Stimulated activated CD8-positive, alpha-beta memory T cell treated with anti-CD3 and anti-CD28 coated beads, Interleukin-7, amount 100 ng/mL, for 1 hour (primary cell): ENCODE results near the gene RAX2.
"Not testable (repeated sequence)": the region's sequence is repeated elsewhere in the genome, so short reads cannot be mapped to it uniquely, and the experiment has no call there.

Source experiments
- DNase-seq, 2 donors: peaks; one replicate each; pipeline ENCODE4 v3.0.0-alpha.2; 2020; ENCODE audit warnings: low read depth in 2 of 2

RAX2 gene

GRCh38 chr19:3771906-3772455, at the start of gene RAX2:
RAX2 (minus strand) TSS chr19:3772228; CDS start chr19:3771742, 486 bp downstream.
- no peak for DNase-seq

GRCh38 chr19:3821156-3821555, 49.1 kb upstream of the RAX2 start:
- DNase-seq: no peak

- no peak for DNase-seq
These were observed 48.0 kb upstream of the RAX2 start for GRCh38 chr19:3819989-3820388.

GRCh38 chr19:3818918-3819317, 46.9 kb upstream of the RAX2 start:
- DNase-seq: no peak

DNA sequence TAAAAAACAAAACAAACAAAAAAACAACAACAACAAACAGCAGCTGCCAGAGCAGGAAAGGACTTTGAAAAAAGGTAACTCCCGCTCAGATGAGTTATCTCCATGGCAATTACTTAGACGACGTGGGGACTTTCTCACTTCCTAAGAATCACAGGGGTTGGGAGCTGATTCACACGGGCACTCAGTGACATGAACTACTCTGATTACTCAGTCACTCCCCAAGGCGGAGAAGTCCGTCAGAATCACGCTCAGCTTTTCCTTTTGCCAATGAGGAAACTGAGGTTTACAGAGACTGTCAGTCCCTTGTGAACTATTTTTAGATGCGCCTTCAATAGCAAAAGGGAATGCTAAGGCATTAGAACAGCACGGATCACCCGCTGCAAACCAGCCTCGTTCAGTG, 46.4 kb upstream of the RAX2 start:
- no peak for DNase-seq

DNA sequence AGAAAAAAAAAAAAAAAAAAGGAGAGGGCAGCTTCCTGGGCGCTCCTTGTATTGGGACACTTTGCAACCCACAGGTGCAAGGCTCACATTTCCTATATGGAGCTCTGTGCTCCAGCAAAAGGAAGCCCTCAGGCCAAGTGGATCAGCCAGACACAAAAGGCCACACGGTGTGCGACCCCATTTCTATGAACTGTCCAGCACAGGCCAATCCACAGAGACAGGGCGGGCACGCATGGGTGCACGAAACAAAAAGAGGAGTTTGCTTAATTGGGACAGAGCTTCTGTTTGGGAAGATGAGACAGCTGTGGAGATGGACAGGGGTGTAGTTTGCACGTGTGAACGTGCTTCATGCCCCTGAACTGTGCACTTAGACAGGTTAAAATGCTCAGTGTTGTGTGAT, 45.7 kb upstream of the RAX2 start:
- no peak for DNase-seq

DNA sequence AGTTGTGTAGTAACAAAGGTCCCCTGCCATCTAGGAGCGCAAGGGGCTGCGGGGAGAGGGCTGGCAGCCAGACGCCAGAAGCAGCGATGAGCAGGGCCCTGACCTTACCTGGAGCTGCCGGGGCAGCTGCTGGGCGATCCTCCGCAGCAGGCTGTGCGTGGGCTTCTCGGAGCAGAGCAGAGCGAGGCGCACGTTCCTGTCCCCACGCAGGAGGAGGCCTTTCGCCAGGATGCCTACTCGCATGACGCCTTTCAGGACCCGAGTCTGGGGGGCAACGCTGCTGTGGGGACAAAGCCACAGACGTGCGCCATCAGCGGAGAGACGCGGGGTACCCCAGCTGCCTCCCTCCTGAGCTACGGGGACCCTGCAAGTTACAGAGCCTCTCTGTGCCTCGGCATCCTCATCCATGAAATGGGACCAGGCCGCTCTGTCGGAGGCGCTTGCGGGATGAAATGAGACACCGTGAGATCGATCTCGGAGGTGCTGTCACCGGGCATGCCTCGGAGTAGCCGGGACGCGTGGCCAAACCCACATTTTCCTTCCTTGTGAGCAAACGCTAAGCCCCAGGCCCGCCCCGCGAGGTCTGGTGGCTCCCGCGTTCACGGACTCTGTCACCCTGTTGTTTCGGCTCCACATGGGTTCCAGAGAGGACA, 44.7 kb upstream of the RAX2 start:
- DNase-seq: no peak

DNA sequence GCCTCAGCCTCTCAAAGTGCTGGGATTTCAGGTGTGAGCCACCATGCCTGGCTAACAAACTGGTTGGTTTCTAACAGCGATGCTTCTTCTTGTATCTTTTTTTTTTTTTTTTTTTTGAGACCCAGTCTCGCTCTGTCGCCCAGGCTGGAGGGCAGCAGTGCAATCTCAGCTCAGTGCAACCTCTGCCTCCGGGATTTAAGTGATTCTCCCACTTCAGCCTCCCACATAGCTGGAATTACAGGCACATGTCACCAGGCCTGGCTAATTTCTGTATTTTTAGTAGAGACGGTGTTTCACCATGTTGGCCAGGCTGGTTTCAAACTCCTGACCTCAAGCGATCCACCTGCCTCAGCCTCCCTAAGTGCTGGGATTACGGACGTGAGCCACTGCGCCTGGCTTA, 44.1 kb upstream of the RAX2 start:
- DNase-seq: not testable (repeated sequence)

- no peak for DNase-seq
These were observed 42.6 kb upstream of the RAX2 start for GRCh38 chr19:3814648-3815047.

DNA sequence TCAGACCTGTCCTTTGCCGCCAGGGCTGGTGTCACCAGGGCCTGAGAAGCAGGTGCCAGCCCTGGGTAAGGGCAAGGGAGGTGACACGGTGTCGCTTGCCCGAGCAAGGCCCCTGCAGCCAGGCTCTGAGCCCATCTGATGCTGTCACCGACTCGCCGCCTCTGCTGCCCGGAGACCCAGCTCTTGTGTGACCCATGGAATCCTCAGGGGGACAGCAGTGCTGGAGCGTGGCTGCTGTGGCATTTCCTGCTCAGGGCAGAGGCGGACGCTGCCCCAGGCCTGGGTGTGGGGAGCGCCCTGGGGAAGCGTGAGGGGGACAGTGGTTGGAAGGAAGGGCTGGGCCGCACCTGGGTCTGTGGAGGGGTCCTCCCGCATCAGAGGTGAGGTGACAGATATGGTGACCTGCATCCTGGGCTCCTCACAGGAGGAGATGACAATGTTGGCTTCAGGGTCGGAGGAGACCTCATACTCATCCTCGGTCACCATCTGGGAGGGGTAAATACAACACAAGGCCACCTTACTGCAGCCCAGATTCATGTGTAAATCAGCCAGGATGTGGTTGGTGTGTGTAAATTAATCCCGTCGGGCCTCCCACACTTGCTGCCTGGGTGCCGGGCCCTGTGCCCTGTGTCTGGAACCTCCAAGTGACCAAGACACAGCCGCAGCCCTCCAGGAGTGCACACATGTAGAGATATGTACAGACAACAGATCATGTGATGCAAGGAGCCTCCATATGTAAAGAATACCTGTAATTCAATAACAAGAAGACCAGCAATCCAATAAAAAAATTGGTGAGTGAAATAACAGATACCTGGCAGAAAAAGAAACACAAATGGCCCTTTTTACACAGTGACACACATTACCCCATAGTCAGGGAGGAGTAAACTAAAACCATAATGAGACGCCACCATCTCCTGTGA, 41.7 kb upstream of the RAX2 start:
- DNase-seq: no peak

- no peak for DNase-seq
These were observed 38.8 kb upstream of the RAX2 start for GRCh38 chr19:3810708-3811355.

DNA sequence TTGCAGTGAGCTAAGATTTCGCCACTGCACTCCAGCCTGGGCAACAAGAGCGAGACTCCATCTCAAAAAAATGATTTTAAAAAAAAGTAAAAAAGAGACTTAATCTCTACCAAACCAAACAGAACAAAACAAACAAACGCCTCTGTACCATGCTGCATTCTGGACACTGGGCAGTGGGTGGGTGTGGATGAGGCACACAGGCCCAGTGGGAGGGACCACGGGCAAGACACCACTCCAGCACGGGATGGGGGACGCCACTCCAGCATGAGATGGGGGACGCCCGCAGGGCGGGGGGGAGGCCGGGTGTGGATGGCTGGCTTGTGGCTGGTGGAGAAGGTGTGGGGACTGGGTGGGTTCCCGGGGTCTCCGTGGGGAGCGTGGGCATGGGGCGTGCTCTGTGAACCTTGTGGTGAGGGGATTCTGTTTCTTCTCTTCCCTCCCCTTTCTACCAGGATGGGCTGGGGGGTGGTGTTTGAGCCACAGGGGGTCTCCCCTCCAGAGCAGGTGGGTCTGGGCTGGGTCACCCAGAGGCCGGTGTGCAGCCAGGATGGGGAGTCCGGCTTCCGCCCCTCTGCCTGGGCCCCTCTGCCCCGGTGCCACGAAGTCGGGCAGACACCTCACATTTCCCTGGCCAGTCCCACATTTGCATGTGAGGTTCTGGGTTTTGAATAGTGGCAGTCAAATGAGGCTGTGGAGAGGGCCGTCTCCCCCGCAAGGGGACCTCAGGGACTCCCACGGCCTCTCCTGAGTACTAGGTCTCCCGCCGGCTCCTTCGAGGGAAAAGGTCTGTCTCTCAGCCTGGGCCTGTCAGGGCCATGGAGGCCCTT, 38.1 kb upstream of the RAX2 start:
- no peak for DNase-seq

- no peak for DNase-seq
These were observed 36.6 kb upstream of the RAX2 start for GRCh38 chr19:3808420-3809143.

DNA sequence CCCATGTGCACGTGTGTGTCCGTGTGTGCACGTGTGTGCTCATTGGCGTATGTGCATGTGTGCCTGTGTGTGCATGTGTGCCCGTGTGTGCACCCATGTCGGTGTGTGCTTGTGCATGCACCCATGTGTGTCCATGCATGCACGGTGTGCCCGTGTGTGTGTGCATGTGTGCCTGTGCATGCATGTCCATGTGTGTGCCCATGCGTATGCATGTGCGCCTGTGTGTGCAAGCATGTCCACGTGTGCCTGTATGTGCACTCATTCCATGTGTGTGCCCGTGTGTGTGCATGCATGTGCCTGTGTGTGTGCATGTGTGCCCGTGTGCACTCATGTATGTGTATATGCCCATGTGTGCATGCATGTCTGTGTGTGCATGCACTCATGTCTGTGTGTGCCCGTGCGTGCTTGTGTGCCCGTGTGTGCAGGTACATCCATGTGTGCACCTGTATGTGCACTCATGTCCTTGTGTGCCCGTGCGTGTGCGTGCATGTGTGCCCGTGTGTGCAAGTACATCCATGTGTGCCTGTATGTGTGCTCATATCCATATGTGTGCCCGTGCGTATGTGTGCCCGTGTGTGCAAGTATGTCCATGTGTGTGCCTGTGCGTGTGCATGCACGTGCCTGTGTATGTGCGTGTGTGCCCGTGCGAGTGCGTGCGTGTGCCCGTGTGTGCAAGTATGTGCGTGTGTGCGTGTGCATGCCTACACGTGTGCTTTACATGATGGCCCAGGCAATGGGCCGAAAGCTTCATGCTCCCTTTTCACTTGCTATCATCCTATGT, 35.7 kb upstream of the RAX2 start:
- no peak for DNase-seq

GRCh38 chr19:3807131-3807480, 35.1 kb upstream of the RAX2 start:
- DNase-seq: no peak

DNA sequence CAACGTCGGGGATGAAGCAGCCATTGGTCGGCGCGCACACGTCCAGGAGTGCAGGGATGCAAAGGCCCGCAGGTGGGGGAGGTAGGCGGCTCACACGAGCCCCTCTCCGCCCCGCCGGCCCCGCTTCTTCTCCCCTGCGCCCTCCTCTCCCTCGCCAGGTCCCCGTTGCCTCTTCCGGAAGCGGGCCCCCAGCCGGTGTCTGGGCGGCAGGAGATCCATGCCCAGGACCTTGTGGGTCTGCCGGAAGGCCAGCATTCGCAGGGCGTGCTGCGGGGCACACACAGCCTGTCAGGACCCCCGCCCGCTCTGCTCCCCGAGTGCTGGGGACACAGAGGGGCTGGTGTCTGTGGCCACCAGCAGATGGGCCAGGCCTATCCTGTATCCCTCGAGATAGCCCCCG, 33.8 kb upstream of the RAX2 start:
- DNase-seq: no peak

DNA sequence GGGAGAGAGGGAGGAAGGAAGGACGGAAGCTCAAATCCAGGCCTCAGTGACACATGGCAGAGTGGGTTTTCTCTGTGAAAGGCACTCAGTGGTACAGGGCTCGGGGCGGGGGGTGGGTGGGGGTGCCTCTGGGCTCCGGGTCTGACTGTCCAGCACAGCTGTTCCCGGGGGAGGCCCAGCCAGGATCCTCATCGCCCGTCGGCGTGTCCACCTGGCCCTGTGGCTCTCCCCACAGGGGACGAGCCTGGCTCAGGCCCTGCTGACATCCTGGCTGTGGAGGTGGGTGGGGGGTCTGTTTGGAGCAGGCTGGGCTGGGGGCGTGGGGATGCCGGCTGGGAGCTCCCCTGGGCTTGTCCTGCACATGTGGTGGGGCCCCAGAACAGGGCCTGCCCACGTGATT, 32.4 kb upstream of the RAX2 start:
- DNase-seq: no peak

GRCh38 chr19:3803986-3804385, 32.0 kb upstream of the RAX2 start:
- DNase-seq: no peak

DNA sequence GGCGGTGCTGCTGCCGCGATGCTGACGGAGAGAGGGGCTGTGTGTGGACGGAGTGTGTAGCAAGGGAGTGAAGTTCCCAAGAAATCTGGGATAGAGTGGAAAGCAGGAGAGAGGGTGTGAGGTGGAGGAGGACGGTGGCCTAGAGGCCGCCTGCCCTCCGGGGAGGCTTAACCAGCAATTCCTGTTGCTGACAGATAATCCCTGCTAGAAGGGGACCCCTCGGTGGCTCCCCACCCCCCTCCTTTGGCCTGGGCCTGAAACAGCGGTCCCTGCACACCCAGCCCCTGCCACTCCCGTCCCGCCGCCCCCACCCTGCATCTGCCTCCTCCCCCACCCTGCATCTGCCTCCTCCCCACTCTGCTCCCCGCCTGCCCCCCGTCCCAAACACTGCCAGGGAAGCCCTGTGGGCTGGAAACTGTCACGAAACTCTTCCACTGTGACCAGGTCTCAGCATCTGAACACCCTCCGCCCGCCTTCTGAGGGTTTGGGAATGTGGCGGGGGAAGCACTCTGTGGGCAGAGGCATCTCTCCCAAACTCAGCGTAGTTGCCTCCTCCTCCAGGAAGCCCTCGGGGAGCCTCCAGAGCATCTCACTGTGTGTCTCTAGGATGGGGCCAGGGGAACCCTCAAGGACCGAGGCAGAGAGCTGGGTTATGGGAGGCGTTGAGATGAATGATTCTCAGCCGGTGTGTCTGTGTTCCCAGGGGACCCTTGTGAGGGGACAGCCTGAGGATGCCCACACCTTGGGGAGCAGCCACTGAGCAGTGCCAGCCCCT, 31.3 kb upstream of the RAX2 start:
- no peak for DNase-seq
